PFSK-1 (cell line): ENCODE measurements around the gene MPDZ.

Source experiments
- FOXP2 ChIP-seq: optimal IDR thresholded peaks from 2 replicates; pipeline ENCODE3; 2011; ENCODE audit warnings: borderline replicate concordance, control low read depth, inconsistent platforms; ENCODE audit not compliant: insufficient read depth; ENCODE audit errors: extremely low read length, extremely low read depth
- POLR2AphosphoS5 ChIP-seq: IDR thresholded peaks from 2 replicates; pipeline ENCODE4 v1.6.1; 2012; ENCODE audit warnings: low read depth, mild to moderate bottlenecking, control low read depth, low read length, moderate library complexity
- SIN3A ChIP-seq: IDR thresholded peaks from 2 replicates; pipeline ENCODE4 v1.6.1; 2012; ENCODE audit warnings: mild to moderate bottlenecking, low read length, moderate library complexity, borderline replicate concordance; ENCODE audit not compliant: insufficient read depth
- TAF1 ChIP-seq: IDR thresholded peaks from 2 replicates; pipeline ENCODE4 v1.6.1; 2012; ENCODE audit warnings: low read length, control low read depth, borderline replicate concordance; ENCODE audit not compliant: insufficient read depth
- TF ChIP-seq, protein P1 (sequence below), 2 experiments: IDR thresholded peaks; 2 replicates each; pipeline versions ENCODE4 v1.6.1 to v1.8.0; 2011 to 2012; ENCODE audit warnings: low read depth in 2 of 2, low read length in 2 of 2, control low read depth in 1 of 2, inconsistent platforms in 1 of 2, mild to moderate bottlenecking in 1 of 2, moderate library complexity in 1 of 2; ENCODE audit not compliant: insufficient read depth in 1 of 2

The MPDZ gene

DNA sequence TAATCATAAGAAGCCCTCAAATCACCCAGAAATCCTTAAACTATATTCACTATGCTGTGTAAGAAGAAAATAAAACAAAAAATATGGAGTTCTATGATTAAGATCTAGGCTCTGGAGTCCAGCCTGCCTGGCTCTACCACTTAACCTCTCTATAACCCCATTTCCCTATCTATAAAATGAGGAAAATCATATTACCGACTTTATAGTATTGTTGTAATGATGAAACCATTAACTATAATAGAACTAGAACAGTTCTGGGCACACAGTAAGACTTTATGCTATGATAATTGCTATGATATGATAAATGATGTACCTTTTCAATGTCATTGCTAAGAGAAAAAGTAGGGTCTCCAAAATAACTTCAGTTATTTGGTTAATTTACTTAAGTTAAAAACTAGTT is 40.3 kb downstream of the MPDZ start:
- TF ChIP-seq TAF1 (no peak), SIN3A (no peak)

DNA sequence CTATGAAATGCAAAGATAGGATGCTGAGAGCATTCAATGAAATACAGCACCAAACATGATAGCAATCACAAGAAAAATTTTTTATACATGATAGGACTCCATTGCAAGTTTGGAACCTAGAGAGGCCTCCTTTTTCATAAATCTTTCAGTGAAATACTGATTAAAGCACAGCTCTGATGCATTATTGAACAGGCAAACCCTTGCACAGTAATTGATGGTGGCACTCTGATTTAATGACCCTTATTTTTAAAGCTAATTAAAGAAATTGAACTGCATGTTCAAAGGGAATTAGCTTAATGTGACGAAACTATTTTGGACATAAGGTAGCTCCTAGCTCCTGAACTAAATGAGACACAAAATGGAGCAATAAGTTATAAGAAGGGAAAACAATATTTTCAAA is 44.6 kb downstream of the MPDZ start:
- no peak for TF ChIP-seq FOXP2
- no peak for TF ChIP-seq TAF1
- no peak for TF ChIP-seq SIN3A
- TF ChIP-seq POLR2AphosphoS5: no peak
- TF ChIP-seq, protein P1, sequence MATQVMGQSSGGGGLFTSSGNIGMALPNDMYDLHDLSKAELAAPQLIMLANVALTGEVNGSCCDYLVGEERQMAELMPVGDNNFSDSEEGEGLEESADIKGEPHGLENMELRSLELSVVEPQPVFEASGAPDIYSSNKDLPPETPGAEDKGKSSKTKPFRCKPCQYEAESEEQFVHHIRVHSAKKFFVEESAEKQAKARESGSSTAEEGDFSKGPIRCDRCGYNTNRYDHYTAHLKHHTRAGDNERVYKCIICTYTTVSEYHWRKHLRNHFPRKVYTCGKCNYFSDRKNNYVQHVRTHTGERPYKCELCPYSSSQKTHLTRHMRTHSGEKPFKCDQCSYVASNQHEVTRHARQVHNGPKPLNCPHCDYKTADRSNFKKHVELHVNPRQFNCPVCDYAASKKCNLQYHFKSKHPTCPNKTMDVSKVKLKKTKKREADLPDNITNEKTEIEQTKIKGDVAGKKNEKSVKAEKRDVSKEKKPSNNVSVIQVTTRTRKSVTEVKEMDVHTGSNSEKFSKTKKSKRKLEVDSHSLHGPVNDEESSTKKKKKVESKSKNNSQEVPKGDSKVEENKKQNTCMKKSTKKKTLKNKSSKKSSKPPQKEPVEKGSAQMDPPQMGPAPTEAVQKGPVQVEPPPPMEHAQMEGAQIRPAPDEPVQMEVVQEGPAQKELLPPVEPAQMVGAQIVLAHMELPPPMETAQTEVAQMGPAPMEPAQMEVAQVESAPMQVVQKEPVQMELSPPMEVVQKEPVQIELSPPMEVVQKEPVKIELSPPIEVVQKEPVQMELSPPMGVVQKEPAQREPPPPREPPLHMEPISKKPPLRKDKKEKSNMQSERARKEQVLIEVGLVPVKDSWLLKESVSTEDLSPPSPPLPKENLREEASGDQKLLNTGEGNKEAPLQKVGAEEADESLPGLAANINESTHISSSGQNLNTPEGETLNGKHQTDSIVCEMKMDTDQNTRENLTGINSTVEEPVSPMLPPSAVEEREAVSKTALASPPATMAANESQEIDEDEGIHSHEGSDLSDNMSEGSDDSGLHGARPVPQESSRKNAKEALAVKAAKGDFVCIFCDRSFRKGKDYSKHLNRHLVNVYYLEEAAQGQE (IDR thresholded peaks at IDR 0.05; ENCODE audit: insufficient read depth in 1 of 2, low read depth in 2 of 2, low read length in 2 of 2): no peak

DNA sequence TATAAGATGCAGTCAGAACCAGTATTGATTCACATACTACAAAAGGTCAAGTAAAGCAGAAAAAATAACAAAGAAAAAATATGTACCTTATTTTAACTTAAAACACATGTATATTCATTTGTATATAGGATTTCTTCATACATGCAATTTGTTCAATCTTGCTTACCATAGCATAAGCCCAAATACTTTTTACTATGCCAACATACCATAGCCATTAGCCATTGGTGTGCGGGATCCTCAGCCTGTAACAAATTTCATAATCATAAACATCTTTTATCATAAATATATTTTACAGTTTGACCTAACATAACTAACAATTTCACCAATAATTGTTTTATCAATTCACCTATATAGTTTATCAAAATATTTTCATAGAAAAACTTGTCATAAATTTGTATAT is 51.1 kb downstream of the MPDZ start:
- TF ChIP-seq, protein P1 (IDR thresholded peaks at IDR 0.05; ENCODE audit: insufficient read depth in 1 of 2, low read depth in 2 of 2, low read length in 2 of 2): no peak
- no peak for TF ChIP-seq POLR2AphosphoS5

DNA sequence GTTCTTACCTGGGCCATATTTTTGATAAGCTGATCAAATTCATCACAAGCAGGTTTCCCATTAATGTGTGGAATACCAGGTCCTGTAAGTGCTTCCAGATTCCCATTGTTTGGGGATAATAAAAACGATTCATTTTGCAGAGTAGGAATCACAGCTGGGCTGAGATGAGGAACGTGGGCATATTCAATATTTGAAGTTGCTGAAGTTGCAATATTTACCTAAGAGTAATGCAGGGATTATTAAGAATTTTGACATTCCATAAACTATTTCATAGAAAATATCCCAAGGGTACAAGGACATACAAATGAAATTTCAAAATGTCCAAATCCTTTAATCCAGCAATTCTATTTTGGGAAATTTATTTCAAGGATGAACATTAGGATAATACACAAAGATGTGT is 55.1 kb downstream of the MPDZ start:
- TF ChIP-seq FOXP2: no peak
- TF ChIP-seq TAF1: no peak
- no peak for TF ChIP-seq SIN3A
- TF ChIP-seq, protein P1 (IDR thresholded peaks at IDR 0.05; ENCODE audit: insufficient read depth in 1 of 2, low read depth in 2 of 2, low read length in 2 of 2): no peak
- no peak for TF ChIP-seq POLR2AphosphoS5

DNA sequence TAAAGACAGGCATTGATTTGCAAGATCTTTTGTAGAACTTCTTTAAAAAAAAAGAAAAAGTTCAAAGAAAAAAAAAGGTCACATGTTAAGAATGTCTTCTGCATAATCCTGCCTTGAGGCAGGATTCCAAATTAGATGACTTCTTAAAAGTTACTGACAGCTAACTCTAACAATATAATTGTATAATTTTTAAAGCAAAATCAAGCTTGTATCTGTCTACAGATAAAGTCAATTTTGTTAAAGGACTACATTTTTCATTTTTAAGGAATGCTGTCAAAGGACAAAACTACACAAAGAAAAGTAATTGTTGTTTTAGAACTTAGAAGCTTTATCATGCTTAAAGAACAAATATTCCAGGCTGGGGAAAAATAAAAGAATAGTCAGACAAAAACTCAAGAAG is 57.8 kb downstream of the MPDZ start:
- TF ChIP-seq SIN3A (no peak), POLR2AphosphoS5 (no peak), TAF1 (no peak), FOXP2 (no peak)
- TF ChIP-seq, protein P1 (IDR thresholded peaks at IDR 0.05; ENCODE audit: insufficient read depth in 1 of 2, low read depth in 2 of 2, low read length in 2 of 2): no peak
